Adipocyte (in vitro differentiated cells): ENCODE data around the gene STK11.
"Not testable (repeated sequence)": the region's sequence is repeated elsewhere in the genome, so short reads cannot be mapped to it uniquely, and the experiment has no call there.

Experiments
- DNase-seq: peaks from one replicate; pipeline ENCODE4 v3.0.0-alpha.2; 2015; ENCODE audit warnings: low read depth
- H3K27me3 ChIP-seq: replicated peaks from 2 replicates; pipeline ENCODE4 v1.7.0; 2013; ENCODE audit warnings: mild to moderate bottlenecking, low read length, moderate library complexity; ENCODE audit not compliant: control insufficient read depth, insufficient read depth
- H3K36me3 ChIP-seq: 2 replicates; pipeline ENCODE4 v1.7.0; 2013; ENCODE audit warnings: low read length, mild to moderate bottlenecking, moderate library complexity; ENCODE audit not compliant: control insufficient read depth, insufficient read depth, severe bottlenecking
- H3K4me1 ChIP-seq: 2 replicates; pipeline ENCODE4 v1.7.0; 2013; ENCODE audit warnings: mild to moderate bottlenecking, low read length, moderate library complexity; ENCODE audit not compliant: control insufficient read depth, insufficient read depth
- H3K4me3 ChIP-seq: 2 replicates; pipeline ENCODE4 v1.7.0; 2013; ENCODE audit warnings: mild to moderate bottlenecking, low read length, moderate library complexity
- H3K9ac ChIP-seq: 2 replicates; pipeline ENCODE4 v1.7.0; 2013; ENCODE audit warnings: mild to moderate bottlenecking, low read length, moderate library complexity
- H3K9me3 ChIP-seq: 2 replicates; pipeline ENCODE4 v1.7.0; 2013; ENCODE audit warnings: mild to moderate bottlenecking, low read length, moderate library complexity; ENCODE audit not compliant: control insufficient read depth

Gene STK11

GRCh38 chr19:1245494-1246264 is 40.1 kb downstream of the STK11 start:
- Histone ChIP-seq H3K4me3 (no peak overlapping the region), H3K9me3 (no peaks in the 10 kb centered on the region), H3K27me3 (no peaks in the 10 kb centered on the region), H3K9ac (peak overlapping the region; percentile 73), H3K4me1 (peaks cover 49% of the 10 kb centered on the region), H3K36me3 (no peaks in the 10 kb centered on the region)
- no peak for DNase-seq

DNA sequence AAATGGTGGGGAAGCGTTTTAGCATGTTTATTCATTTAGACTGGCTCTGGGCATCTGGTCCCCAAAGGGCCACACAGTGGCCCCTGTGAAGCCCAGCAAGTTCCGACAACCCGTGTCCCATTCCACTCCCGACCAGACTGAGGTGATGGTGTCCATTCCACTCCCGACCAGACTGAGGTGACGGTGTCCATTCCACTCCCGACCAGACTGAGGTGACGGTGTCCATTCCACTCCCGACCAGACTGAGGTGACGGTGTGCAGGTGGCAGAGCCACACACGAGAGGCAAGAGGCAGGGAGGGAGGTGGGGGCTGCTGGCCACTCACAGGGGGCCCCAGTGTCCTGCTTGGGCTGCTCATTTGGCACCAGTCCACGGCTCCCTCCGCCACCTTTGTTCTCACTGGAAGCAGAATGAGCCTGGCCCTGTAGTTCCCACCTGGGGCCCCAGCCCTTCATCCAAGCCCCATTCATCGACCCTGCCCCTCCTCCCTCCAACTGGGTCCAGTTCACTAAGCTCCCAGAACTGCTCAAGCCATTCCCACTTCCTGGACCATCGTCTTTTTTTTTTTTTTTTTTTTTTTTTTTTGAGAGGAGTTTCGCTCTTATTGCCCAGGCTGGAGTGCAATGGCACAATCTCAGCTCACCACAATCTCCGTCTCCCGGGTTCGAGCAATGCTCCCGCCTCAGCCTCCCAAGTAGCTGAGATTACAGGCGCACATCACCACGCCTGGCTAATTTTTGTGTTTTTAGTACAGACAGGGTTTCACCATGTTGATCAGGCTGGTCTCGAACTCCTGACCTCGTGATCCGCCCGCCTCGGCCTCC is 40.9 kb downstream of the STK11 start:
- not testable (repeated sequence) for DNase-seq, H3K36me3 ChIP-seq, H3K9me3 ChIP-seq, H3K27me3 ChIP-seq, H3K9ac ChIP-seq, H3K4me3 ChIP-seq
- H3K4me1 ChIP-seq = peaks cover 41% of the 10 kb centered on the region

DNA sequence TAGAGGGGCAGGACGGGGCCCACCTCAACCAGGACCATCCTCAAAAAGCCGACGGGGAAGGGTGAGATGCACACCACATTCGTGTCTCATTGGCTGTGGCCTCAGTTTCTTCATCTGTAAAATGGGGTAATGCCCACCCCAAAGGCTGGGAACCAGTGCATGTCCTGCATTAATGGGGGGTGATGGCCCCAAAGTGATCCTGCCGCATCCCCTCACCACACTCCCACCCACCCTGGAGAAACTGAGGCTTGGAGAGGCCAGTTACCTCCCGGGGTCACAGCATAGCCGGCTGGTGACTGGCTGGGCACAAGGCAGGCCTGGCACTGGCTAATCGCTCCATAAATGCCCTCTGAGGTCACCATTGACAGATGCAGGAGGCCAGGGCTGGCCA is 42.2 kb downstream of the STK11 start:
- Histone ChIP-seq H3K36me3 (peaks cover 6% of the 10 kb centered on the region), H3K9ac (peak overlapping the region; percentile 80), H3K4me3 (peak overlapping the region; percentile 68), H3K4me1 (peaks cover 34% of the 10 kb centered on the region), H3K27me3 (no peaks in the 10 kb centered on the region), H3K9me3 (no peaks in the 10 kb centered on the region)
- no peak for DNase-seq

- Histone ChIP-seq H3K9ac (peak within 1 kb of the TSS; percentile 89), H3K9me3 (no peaks in the 10 kb centered on the region)
- peak; percentile 92 for DNase-seq
Measured at GRCh38 chr19:1248139-1248785, 42.7 kb downstream of the STK11 start, which contains the start of gene MIDN. Gene MIDN, plus strand, starts transcription at chr19:1248583. Its CDS starts 1,714 bp downstream, at chr19:1250297.

GRCh38 chr19:1248786-1249297 is 43.3 kb downstream of the STK11 start:
- peak; percentile 92 for DNase-seq
- no peaks in the 10 kb centered on the region for H3K9me3 ChIP-seq
- H3K4me1 ChIP-seq = peaks cover 28% of the 10 kb centered on the region
- H3K36me3 ChIP-seq = peaks cover 7% of the 10 kb centered on the region
- peak overlapping the region; percentile 89 for H3K9ac ChIP-seq
- no peaks in the 10 kb centered on the region for H3K27me3 ChIP-seq
- H3K4me3 ChIP-seq = peak overlapping the region; percentile 81

More at GRCh38 chr19:1248139-1248785, 42.7 kb downstream of the STK11 start, which contains the start of gene MIDN:
- Histone ChIP-seq H3K36me3 (peaks cover 6% of the 10 kb centered on the region), H3K4me3 (peak within 1 kb of the TSS; percentile 81), H3K4me1 (peaks cover 29% of the 10 kb centered on the region), H3K27me3 (no peaks in the 10 kb centered on the region)

DNA sequence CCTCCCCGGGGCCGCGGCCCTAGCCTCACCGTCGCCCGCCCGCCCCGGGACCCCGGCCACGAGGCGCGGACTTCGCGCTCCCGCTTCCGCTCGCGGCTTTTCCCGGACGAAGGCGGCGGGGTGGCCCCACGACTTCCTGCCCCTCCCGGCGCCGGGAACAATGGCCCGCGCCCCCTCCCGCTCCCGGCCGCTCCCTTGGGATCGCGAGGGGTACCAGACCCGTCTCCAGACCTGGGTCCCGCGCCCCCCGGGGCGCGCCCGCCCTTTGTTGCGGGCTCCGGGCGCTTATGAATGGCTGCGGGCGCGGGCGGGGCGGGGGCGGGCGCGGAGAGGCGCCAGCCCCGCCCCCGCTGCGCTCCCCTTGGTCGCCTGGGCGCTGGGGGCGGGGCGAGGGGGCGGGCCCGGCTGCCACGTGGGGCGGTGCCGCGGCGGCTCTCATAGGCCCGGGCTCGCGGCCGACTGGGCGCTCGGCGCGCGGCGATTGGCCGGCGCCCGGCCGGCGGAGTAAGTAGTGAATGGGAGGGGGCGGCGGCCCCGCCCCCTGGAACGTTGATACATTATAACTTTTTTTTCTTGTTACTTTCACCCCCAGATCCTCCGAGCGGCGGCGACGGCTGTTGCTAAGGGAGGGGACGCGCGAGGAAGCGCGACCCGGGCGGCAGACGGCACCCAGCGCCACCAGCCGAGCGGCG is 43.9 kb downstream of the STK11 start:
- no peaks in the 10 kb centered on the region for H3K9me3 ChIP-seq
- H3K4me3 ChIP-seq = peak overlapping the region; percentile 88
- peaks cover 13% of the 10 kb centered on the region for H3K36me3 ChIP-seq
- H3K4me1 ChIP-seq = peaks cover 29% of the 10 kb centered on the region
- H3K9ac ChIP-seq = peak overlapping the region; percentile 97
- peak; percentile 98 for DNase-seq
- H3K27me3 ChIP-seq = no peaks in the 10 kb centered on the region

GRCh38 chr19:1249990-1250436 is 44.4 kb downstream of the STK11 start:
- DNase-seq = no peak
- H3K9me3 ChIP-seq = no peaks in the 10 kb centered on the region

DNA sequence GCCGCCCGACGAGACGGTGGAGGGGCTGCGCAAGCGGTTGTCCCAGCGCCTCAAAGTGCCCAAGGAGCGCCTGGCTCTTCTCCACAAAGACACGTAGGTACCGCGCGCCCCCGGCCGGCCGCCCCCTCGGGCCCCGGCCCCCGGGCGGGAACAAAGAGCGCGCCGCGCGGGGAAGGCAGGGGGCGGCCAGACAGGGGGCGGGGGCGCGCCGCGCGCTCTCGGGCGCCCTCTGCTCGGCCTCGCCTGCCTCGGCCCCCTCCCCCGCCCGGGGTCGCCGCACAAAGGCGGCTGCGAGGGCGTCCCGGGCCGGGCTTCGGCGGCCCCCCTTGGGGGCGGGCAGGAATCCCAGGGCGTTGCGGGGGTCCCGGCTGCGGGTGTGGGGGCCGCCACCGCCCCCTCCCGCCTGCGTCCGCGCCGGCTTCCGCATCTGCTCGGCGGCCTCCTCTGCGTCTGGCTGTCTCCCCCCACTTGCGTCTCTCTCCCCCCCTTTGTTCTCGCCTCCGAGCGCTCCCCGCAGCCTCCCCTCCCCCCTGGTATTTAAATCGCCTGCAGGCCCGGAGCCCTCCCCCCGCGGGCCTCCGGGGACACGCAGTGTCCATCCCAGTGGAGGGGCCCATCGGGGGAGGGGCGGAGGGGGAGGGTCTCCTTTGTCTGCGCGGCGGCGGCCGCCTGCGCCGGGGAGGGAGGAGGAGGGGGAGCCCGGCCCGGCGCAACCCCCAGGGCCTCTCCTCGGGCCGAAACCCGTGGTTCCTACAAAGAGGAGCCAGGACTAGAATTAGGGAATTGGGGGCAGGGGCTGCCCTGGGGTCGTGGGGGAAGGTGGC is 45.1 kb downstream of the STK11 start:
- peak; percentile 64 for DNase-seq
- Histone ChIP-seq H3K4me3 (peak overlapping the region; percentile 88), H3K4me1 (peaks cover 30% of the 10 kb centered on the region), H3K9me3 (no peaks in the 10 kb centered on the region), H3K9ac (peak overlapping the region; percentile 97), H3K36me3 (peaks cover 25% of the 10 kb centered on the region), H3K27me3 (no peaks in the 10 kb centered on the region)

More at GRCh38 chr19:1249990-1250436, 44.4 kb downstream of the STK11 start:
- Histone ChIP-seq H3K4me3 (peak overlapping the region; percentile 88), H3K9ac (peak overlapping the region; percentile 97), H3K4me1 (peaks cover 29% of the 10 kb centered on the region), H3K36me3 (peaks cover 19% of the 10 kb centered on the region), H3K27me3 (no peaks in the 10 kb centered on the region)

DNA sequence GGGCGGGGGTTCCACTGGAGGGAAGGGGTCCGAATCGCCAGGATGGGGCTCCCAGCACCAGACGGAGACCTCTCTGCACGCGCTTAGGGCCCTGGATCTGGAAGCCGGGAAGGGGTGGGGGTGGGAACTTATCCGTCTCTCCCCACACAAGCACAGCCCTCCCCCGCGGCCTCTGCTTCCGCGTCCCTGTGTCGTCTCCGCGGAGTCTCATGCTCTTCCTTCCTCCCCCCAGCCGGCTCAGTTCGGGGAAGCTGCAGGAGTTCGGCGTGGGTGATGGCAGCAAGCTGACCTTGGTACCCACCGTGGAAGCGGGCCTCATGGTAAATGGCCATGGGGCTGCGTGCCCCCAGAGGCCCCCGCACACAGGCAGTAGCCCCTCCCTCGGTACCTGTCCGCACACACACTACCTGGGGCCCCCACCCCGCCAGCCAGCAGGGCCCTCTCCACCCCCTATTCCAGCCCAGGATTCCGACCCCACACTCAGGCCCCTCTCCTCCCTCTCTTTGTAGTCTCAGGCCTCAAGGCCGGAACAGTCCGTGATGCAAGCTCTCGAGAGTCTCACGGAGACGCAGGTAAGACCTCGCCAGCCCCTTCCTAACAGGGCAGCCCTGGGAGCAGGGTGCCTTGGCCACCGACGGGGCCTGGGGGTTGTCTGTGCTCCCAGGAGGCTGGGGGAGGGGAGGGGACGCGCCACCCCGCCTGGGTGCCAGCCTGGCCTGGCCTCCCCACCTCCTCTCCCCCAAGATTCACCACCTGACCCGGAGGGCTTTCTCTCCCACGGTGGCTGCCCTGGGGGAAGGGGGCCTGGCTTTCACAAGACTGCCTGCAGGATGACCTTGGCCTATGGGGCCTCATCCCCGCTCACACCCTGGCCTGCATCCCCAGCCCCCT is 46.0 kb downstream of the STK11 start:
- peak; percentile 70 for DNase-seq
- peak overlapping the region; percentile 97 for H3K9ac ChIP-seq
- no peaks in the 10 kb centered on the region for H3K9me3 ChIP-seq
- H3K4me3 ChIP-seq = peak overlapping the region; percentile 88
- no peaks in the 10 kb centered on the region for H3K27me3 ChIP-seq
- peaks cover 34% of the 10 kb centered on the region for H3K36me3 ChIP-seq
- H3K4me1 ChIP-seq = peaks cover 34% of the 10 kb centered on the region
